Measurements from ENCODE around the gene TUBB2A. TPM values are rescaled to one million over a fixed set of nuclear protein-coding genes. Genes with fewer than 3 reads are reported as not detected.
"Not testable (repeated sequence)": the region's sequence is repeated elsewhere in the genome, so short reads cannot be mapped to it uniquely, and the experiment has no call there.

Gene TUBB2A
- polyA plus RNA-seq, 1 of the 3 experiments (the other 2 are of a cell fraction), result 199 TPM

- Histone ChIP-seq H3K4me2 (no peak overlapping the region), H3K9me3 (no peaks in the 10 kb centered on the region), H3K79me2 (ENCODE audit: insufficient read depth) (no peaks in the 10 kb centered on the region), H3K4me3 (ENCODE audit: low read depth in 2 of 2, low read length in 1 of 2) (no peak overlapping the region), H3K9me2 (no peaks in the 10 kb centered on the region), H3K9ac (no peak overlapping the region), H2AFZ (ENCODE audit: low read depth) (no peak overlapping the region), H3K27me3 (ENCODE audit: insufficient read depth) (no peaks in the 10 kb centered on the region), H3K36me3 (replicated peaks in 1 of 2; ENCODE audit: control insufficient read depth in 1 of 2, insufficient read depth in 2 of 2, low read length in 1 of 2) (no peaks in the 10 kb centered on the region), H4K20me1 (ENCODE audit: insufficient read depth) (no peaks in the 10 kb centered on the region), H3K4me1 (ENCODE audit: control insufficient read depth in 1 of 2, insufficient read depth in 2 of 2, low read depth in 1 of 2, low read length in 1 of 2) (peaks cover 0 to 7% of the 10 kb centered on the region in 2 experiments; a peak in 1 of 4 replicates), H3F3A (replicated peaks; ENCODE audit: insufficient read depth) (no peaks in the 10 kb centered on the region), H3K27ac (ENCODE audit: low read depth in 2 of 2, low read length in 1 of 2) (no peak overlapping the region)
- ChIA-PET CTCF (interaction anchor here (1.1 to 1.3 kb wide), 2 partner anchors 43 to 61 kb away, joined by 3 to 4 read pairs; no protein-coding TSS in a partner anchor), POLR2A (no interaction called here)
- no peak for TF ChIP-seq GABPA (IDR thresholded peaks at IDR 0.05; ENCODE audit: low read depth)
- 0 out of 2 replicates have a peak, but pooled peaks have one; percentile 7 for TF ChIP-seq NFIC (IDR thresholded peaks at IDR 0.05; ENCODE audit: borderline replicate concordance)
- no peak for TF ChIP-seq ZBTB33 (IDR thresholded peaks at IDR 0.05; ENCODE audit: borderline replicate concordance, low read depth)
- no peak for TF ChIP-seq EP300 (IDR thresholded peaks at IDR 0.05; ENCODE audit: borderline replicate concordance in 1 of 2, low read depth in 1 of 2, low read length in 1 of 2)
- TF ChIP-seq PBX3 (IDR thresholded peaks at IDR 0.05), result no peak
- TF ChIP-seq RFX5 (IDR thresholded peaks at IDR 0.05; ENCODE audit: low read length), result no peak
- no peak for DNase-seq
- WGBS (ENCODE audit: low lambda C conversion rate), result 50% methylated on average over 2 of the region's 4 CpGs
These were observed 32.7 kb upstream of the TUBB2A start for GRCh38 chr6:3190056-3190455.

GRCh38 chr6:3189192-3189591, 31.8 kb upstream of the TUBB2A start:
- H3K9me2 ChIP-seq; H3K27me3 ChIP-seq (ENCODE audit: insufficient read depth); H3K79me2 ChIP-seq (ENCODE audit: insufficient read depth); H3K27ac ChIP-seq (ENCODE audit: low read depth in 2 of 2, low read length in 1 of 2); H3K36me3 ChIP-seq (replicated peaks in 1 of 2; ENCODE audit: control insufficient read depth in 1 of 2, insufficient read depth in 2 of 2, low read length in 1 of 2); H3K4me1 ChIP-seq (ENCODE audit: control insufficient read depth in 1 of 2, insufficient read depth in 2 of 2, low read depth in 1 of 2, low read length in 1 of 2); H3K9ac ChIP-seq; H3K4me3 ChIP-seq (ENCODE audit: low read depth in 2 of 2, low read length in 1 of 2); H3F3A ChIP-seq (replicated peaks; ENCODE audit: insufficient read depth); H3K9me3 ChIP-seq; DNase-seq; H2AFZ ChIP-seq (ENCODE audit: low read depth); H3K4me2 ChIP-seq; H4K20me1 ChIP-seq (ENCODE audit: insufficient read depth): not testable (repeated sequence)
- ChIA-PET POLR2A (interaction anchor here (0.6 kb wide), 1 partner anchor 31 kb away, joined by 3 read pairs; no protein-coding TSS in a partner anchor), CTCF (interaction anchor here (1.1 kb wide), 1 partner anchor 67 kb away, joined by 4 read pairs; no protein-coding TSS in a partner anchor)
- WGBS (ENCODE audit: low lambda C conversion rate), result 82% methylated on average over 10 of the region's 10 CpGs

- Histone ChIP-seq H3K4me2 (no peak overlapping the region), H3K27me3 (ENCODE audit: insufficient read depth) (no peaks in the 10 kb centered on the region), H3K9me2 (no peaks in the 10 kb centered on the region), H3F3A (replicated peaks; ENCODE audit: insufficient read depth) (no peaks in the 10 kb centered on the region), H3K4me1 (ENCODE audit: control insufficient read depth in 1 of 2, insufficient read depth in 2 of 2, low read depth in 1 of 2, low read length in 1 of 2) (peaks cover 0 to 2% of the 10 kb centered on the region in 2 experiments; a peak in 1 of 4 replicates), H3K79me2 (ENCODE audit: insufficient read depth) (no peaks in the 10 kb centered on the region), H3K36me3 (replicated peaks in 1 of 2; ENCODE audit: control insufficient read depth in 1 of 2, insufficient read depth in 2 of 2, low read length in 1 of 2) (no peaks in the 10 kb centered on the region), H3K27ac (ENCODE audit: low read depth in 2 of 2, low read length in 1 of 2) (no peak overlapping the region), H2AFZ (ENCODE audit: low read depth) (no peak overlapping the region), H3K4me3 (ENCODE audit: low read depth in 2 of 2, low read length in 1 of 2) (no peak overlapping the region), H4K20me1 (ENCODE audit: insufficient read depth) (no peaks in the 10 kb centered on the region), H3K9me3 (no peaks in the 10 kb centered on the region), H3K9ac (no peak overlapping the region)
- 86% methylated on average over 7 of the region's 7 CpGs for WGBS (ENCODE audit: low lambda C conversion rate)
- ChIA-PET POLR2A (no interaction called here), CTCF (interaction anchor here (1.1 kb wide), 1 partner anchor 66 kb away, joined by 4 read pairs; no protein-coding TSS in a partner anchor)
- no peak for DNase-seq
- TF ChIP-seq SMC3 (IDR thresholded peaks at IDR 0.05; ENCODE audit: low read depth, low read length), result no peak
- no peak for TF ChIP-seq REST (IDR thresholded peaks at IDR 0.05; ENCODE audit: low read depth, low read length)
- no peak for TF ChIP-seq TCF12 (IDR thresholded peaks at IDR 0.05)
- no peak for TF ChIP-seq TEAD4 (IDR thresholded peaks at IDR 0.05; ENCODE audit: borderline replicate concordance, insufficient read depth)
- TF ChIP-seq EZH2phosphoT487 (IDR thresholded peaks at IDR 0.05; ENCODE audit: borderline replicate concordance, low read depth), result no peak
- no peak for TF ChIP-seq CHD2 (IDR thresholded peaks at IDR 0.05; ENCODE audit: low read length, partially characterized antibody)
- no peak for TF ChIP-seq GATA2 (CRISPR knock-in tag; IDR thresholded peaks at IDR 0.05)
- TF ChIP-seq RFX5 (IDR thresholded peaks at IDR 0.05; ENCODE audit: low read length), result no peak
- no peak for TF ChIP-seq EP300 (IDR thresholded peaks at IDR 0.05; ENCODE audit: borderline replicate concordance in 1 of 2, low read depth in 1 of 2, low read length in 1 of 2)
- TF ChIP-seq FOXM1 (IDR thresholded peaks at IDR 0.05; ENCODE audit: low read depth), result no peak
- no peak for TF ChIP-seq MXI1 (IDR thresholded peaks at IDR 0.05; ENCODE audit: low read depth, low read length)
- TF ChIP-seq RCOR1 (IDR thresholded peaks at IDR 0.05; ENCODE audit: low read length), result no peak
These were observed 30.9 kb upstream of the TUBB2A start for GRCh38 chr6:3188262-3188661.

All from SK-N-SH (cell line).